SK-N-MC (cell line): ENCODE results near the gene CCDC141.

ENCODE experiments used
- DNase-seq: peaks from one replicate; pipeline ENCODE4 v3.0.0-alpha.2; 2011; ENCODE audit warnings: low read depth, low spot score
- H3K27ac ChIP-seq: fragments of 200-600 bp; sonication (generic); 2 replicates; pipeline ENCODE4 v1.5.1; 2016; ENCODE audit warnings: mixed run types
- H3K36me3 ChIP-seq: fragments of 200-600 bp; sonication (generic); 2 replicates; pipeline ENCODE4 v1.6.1; 2017; ENCODE audit warnings: antibody characterized with exemption, low read length, mixed read lengths; ENCODE audit not compliant: insufficient read depth
- H3K4me3 ChIP-seq: fragments of 200-600 bp; sonication (generic); 2 replicates; pipeline ENCODE4 v1.5.1; 2016
- H3K9ac ChIP-seq: fragments of 200-600 bp; sonication (generic); 2 replicates; pipeline ENCODE4 v1.8.0; 2017; ENCODE audit warnings: mixed run types, mixed read lengths; ENCODE audit not compliant: insufficient read length
- H3K9me3 ChIP-seq: fragments of 200-600 bp; sonication (generic); 2 replicates; pipeline ENCODE4 v1.6.1; 2017; ENCODE audit warnings: low read depth, mild to moderate bottlenecking, antibody characterized with exemption, low read length, moderate library complexity, mixed read lengths
- EZH2 ChIP-seq: fragments of 200-600 bp; sonication (generic); IDR thresholded peaks from one replicate; pipeline ENCODE4 v1.6.1; 2017; ENCODE audit warnings: antibody characterized with exemption
- FOXP2 ChIP-seq: optimal IDR thresholded peaks from 2 replicates; pipeline ENCODE3; 2011; ENCODE audit warnings: mild to moderate bottlenecking, moderate library complexity; ENCODE audit not compliant: insufficient read depth; ENCODE audit errors: extremely low read length, control extremely low read depth
- POLR2AphosphoS5 ChIP-seq: IDR thresholded peaks from 2 replicates; pipeline ENCODE4 v1.6.1; 2012; ENCODE audit warnings: mild to moderate bottlenecking, low read depth, low read length, borderline replicate concordance

Gene CCDC141

DNA sequence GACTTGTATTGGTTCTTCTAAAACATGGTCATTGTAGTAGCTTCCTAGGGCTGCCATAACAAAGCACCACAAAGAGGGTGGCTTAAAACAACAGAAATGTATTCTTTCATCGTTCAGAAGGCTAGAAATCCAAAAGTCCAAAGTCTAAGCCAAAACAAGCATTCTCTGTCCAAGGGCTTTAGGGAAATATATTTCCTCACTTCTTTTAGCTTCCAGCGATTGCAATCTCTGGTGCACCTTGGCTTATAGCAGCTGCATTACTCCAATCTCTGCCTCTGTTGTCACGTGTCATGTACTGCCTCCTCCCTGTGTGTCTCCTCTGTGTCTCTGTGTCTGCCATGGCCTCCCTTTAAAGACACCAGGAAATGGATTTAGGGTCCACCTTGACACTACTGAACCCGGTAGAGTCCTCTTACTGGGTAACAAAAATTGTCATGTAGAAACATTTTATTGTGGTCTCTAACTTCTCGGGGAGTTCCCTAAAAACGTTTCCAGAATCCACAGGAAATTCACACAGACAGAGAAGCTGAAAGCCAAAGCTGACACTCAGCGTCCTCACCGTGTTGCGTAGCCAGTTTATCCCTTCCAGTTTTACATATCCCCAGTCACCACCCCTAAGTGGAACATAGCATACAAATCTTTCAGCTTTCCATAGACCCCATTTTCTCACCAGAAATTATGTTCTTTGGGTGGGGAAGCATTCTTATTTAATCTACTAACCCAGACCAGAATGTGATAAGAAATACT, 222.0 kb downstream of the CCDC141 start:
- Histone ChIP-seq H3K9ac (no peak overlapping the region), H3K9me3 (no peaks in the 10 kb centered on the region), H3K4me3 (no peak overlapping the region), H3K36me3 (no peaks in the 10 kb centered on the region), H3K27ac (no peak overlapping the region)
- DNase-seq: no peak
- no peak for TF ChIP-seq FOXP2
- TF ChIP-seq POLR2AphosphoS5: no peak
- no peak for TF ChIP-seq EZH2

DNA sequence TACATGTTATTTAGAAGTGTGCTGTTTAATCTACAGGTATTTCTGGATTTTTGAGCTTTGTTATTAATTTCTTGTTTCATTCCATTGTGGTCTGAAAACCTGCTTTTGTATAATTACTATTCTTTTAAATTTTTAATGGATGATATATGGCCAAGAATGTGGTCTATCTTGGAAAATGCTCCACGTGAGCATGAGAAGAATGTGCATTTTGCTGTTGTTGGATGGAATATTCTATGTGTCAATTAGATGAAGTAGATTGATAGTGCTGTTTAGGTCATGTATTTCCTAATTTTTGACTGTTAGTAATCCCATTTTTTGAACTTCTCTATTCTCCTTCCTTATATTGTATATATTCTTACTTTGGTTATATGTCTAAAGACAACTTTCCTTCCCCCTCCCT, 222.8 kb downstream of the CCDC141 start:
- H3K27ac ChIP-seq: no peak overlapping the region
- H3K4me3 ChIP-seq: no peak overlapping the region
- no peaks in the 10 kb centered on the region for H3K36me3 ChIP-seq
- DNase-seq: no peak
- H3K9me3 ChIP-seq: no peaks in the 10 kb centered on the region
- no peak overlapping the region for H3K9ac ChIP-seq
- no peak for TF ChIP-seq POLR2AphosphoS5
- TF ChIP-seq FOXP2: no peak
- TF ChIP-seq EZH2: no peak

DNA sequence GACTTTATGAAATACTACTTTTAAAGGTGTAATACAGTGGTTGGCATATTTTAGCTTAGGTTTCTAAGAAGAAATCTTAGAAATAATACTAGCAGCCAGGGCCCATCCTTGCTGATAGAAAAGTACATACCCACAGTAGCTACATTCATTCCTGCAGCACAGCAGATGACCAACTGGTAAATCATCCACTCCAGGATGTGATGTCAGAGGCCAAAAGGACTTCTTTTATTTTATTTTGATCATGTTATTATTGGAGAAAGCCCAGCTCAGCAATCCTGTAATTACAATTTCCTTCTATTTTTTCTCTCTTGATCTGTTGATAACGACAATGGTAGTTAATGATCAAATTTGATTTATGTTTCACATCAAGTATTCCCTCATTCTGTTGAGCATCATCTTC, 224.8 kb downstream of the CCDC141 start:
- no peak for TF ChIP-seq POLR2AphosphoS5
- TF ChIP-seq EZH2: no peak
- TF ChIP-seq FOXP2: no peak
- Histone ChIP-seq H3K27ac (no peak overlapping the region), H3K9me3 (no peaks in the 10 kb centered on the region), H3K36me3 (no peaks in the 10 kb centered on the region), H3K9ac (no peak overlapping the region), H3K4me3 (no peak overlapping the region)
- DNase-seq: no peak

DNA sequence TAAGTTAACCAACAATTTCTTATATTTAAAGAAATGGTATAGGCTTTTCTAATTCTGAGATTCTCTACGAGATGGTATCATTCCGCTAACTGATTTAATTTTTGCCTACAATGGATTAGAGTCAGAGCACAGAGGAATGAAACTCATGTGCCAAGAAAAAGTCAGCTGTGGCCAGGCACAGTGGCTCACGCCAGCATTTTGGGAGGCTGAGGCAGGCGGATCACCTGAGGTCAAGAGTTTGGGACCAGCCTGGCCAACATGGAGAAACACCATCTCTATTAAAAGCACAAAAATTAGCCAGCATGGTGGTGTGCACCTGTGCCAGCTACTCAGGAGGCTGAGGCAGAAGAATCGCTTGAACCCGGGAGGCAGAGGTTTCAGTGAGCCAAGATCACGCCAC, 225.8 kb downstream of the CCDC141 start:
- no peaks in the 10 kb centered on the region for H3K9me3 ChIP-seq
- no peaks in the 10 kb centered on the region for H3K36me3 ChIP-seq
- no peak overlapping the region for H3K9ac ChIP-seq
- no peak for TF ChIP-seq FOXP2
- TF ChIP-seq EZH2: no peak
- no peak for TF ChIP-seq POLR2AphosphoS5
- no peak overlapping the region for H3K4me3 ChIP-seq
- DNase-seq: no peak
- H3K27ac ChIP-seq: no peak overlapping the region

DNA sequence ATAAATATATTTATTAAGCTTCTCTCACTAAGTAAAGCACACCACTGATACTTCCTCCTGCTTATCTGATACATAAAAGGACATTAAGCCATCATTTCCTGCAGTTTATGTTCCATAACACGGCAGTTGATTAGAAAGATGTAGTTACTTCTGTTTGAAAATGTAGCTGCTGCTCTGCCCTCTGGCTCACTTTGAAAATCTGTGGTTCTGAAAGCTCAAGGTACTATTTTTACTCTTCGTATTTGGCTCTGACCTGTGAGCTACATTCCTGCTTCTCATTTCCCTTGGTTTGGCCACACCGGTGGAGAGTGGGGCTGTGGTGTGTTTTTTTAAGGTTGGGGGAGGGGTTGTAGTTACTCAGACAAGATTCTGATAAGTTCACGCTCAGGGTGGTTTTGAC, 229.9 kb downstream of the CCDC141 start:
- TF ChIP-seq EZH2 (no peak), POLR2AphosphoS5 (no peak), FOXP2 (no peak)
- DNase-seq: no peak
- Histone ChIP-seq H3K4me3 (no peak overlapping the region), H3K9ac (no peak overlapping the region), H3K27ac (no peak overlapping the region), H3K36me3 (no peaks in the 10 kb centered on the region), H3K9me3 (no peaks in the 10 kb centered on the region)

DNA sequence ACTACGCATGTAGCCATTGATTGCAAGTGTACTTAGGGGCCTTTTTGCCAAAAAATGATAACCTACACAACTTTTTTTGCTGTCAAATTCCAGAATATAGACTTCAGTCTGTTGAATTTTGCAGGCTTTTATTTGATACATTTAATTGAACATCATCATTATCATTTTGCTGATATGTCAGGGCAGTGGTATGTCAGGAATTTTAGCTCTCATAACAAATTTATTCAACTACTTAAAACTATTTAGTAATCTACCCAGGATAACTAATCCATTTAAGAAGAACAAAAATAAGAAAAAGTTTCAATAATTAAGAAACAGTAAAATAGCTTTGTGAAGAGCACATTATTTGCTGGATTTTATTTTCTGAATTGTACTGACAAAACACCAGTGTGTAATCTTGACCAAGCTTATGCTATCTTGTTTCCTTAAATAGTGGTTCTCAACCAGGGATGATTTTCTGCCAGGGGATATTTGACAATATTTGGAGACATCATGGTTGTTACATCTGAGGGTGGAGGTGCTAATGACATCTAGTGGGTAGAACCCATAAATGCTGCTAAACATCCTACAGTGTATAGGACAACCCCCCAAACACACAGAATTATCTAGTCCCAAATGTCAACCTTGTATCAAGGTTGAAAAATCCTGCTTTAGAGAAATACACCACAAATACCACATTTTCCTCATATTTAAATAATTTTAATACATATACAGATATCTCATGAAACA, 230.6 kb downstream of the CCDC141 start:
- H3K9ac ChIP-seq: no peak overlapping the region
- H3K27ac ChIP-seq: no peak overlapping the region
- H3K9me3 ChIP-seq: no peaks in the 10 kb centered on the region
- no peaks in the 10 kb centered on the region for H3K36me3 ChIP-seq
- TF ChIP-seq EZH2 (no peak), POLR2AphosphoS5 (no peak), FOXP2 (no peak)
- DNase-seq: no peak
- H3K4me3 ChIP-seq: no peak overlapping the region

DNA sequence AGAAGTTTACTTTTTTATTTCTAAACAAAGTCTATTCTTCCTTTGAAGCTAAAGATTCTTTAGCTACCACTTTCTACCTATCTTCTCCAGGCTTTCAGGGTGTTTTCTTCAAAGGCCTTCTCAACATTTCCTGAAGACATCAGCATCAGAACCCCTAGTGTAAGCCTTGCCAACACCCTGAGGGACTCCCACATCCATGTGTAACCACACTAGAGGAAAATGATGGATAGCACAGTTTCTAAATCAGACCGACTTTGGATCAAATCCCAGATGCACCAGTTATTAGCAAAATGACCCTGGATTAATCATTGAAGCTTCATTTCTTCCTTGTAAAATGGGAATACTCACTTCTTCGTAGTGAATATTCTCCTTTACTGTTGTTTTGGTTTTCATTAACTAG, 238.0 kb downstream of the CCDC141 start:
- Histone ChIP-seq H3K9me3 (no peaks in the 10 kb centered on the region), H3K36me3 (no peaks in the 10 kb centered on the region), H3K9ac (no peak overlapping the region), H3K27ac (no peak overlapping the region), H3K4me3 (no peak overlapping the region)
- no peak for TF ChIP-seq POLR2AphosphoS5
- TF ChIP-seq EZH2: no peak
- TF ChIP-seq FOXP2: no peak
- no peak for DNase-seq

DNA sequence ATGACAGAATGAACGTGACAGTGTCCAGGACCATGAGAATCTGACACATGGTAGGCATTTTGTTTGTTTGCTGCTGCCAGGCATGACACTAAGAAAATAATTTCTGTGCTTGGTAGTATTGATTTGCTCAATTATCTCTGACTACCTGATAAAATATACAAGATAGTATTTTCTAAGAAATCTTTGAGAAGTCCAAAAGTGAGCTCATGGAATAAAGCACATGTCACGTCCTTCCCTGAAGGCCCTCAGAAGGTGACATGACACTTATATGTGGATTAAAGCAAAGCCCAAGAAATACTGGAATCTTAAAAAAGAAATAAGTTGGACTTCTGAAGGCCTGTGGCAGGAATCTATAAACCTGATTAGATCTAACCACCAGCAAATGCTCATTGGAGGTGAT, 238.9 kb downstream of the CCDC141 start:
- H3K9me3 ChIP-seq: no peaks in the 10 kb centered on the region
- H3K27ac ChIP-seq: no peak overlapping the region
- H3K9ac ChIP-seq: no peak overlapping the region
- TF ChIP-seq POLR2AphosphoS5 (no peak), EZH2 (no peak), FOXP2 (no peak)
- no peak for DNase-seq
- H3K4me3 ChIP-seq: no peak overlapping the region
- H3K36me3 ChIP-seq: no peaks in the 10 kb centered on the region
